GM06990 (cell line): ENCODE data around the gene TFEB.

Source experiments
- DNase-seq: peaks from one replicate; pipeline ENCODE4 v3.0.0-alpha.2; 2011; ENCODE audit not compliant: insufficient read length; ENCODE audit errors: extremely low read depth
- H3K27me3 ChIP-seq: replicated peaks from 2 replicates; pipeline ENCODE4 v1.6.0; 2011; ENCODE audit warnings: low read length; ENCODE audit not compliant: control insufficient read depth, insufficient read depth
- H3K36me3 ChIP-seq: 2 replicates; pipeline ENCODE4 v1.5.1; 2011; ENCODE audit warnings: low read length; ENCODE audit not compliant: control insufficient read depth, insufficient read depth
- H3K4me3 ChIP-seq: replicated peaks from 2 replicates; pipeline ENCODE4 v1.5.1; 2011; ENCODE audit warnings: low read depth, mild to moderate bottlenecking, control low read depth, low read length
- TF ChIP-seq, protein P1 (sequence below): IDR thresholded peaks from 2 replicates; pipeline ENCODE4 v1.5.1; 2011; ENCODE audit warnings: low read length, control low read depth, mild to moderate bottlenecking, inconsistent platforms; ENCODE audit not compliant: insufficient read depth, poor library complexity, severe bottlenecking

The TFEB gene

DNA sequence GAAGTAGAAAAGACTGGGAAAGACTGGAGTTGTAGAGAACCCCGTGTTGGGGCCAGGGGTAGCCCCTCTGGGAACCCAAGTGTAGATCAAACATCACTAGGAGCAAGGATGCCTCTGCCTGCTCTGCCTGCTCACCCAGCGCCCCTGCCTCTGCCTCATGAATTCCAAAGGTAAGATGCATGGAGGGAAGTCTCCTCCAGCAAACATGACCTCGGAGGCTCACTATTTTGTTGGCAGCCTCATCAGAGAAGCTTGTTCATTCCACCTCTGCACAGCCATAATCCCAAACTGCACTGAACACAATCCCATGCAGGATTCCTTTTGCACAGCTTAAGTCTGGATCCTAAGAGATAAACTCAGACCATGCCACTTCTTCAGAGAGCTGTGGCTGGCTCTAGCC, 39.4 kb upstream of the TFEB start:
- H3K36me3 ChIP-seq, result peaks cover 10% of the 10 kb centered on the region
- no peaks in the 10 kb centered on the region for H3K27me3 ChIP-seq
- TF ChIP-seq, protein P1, sequence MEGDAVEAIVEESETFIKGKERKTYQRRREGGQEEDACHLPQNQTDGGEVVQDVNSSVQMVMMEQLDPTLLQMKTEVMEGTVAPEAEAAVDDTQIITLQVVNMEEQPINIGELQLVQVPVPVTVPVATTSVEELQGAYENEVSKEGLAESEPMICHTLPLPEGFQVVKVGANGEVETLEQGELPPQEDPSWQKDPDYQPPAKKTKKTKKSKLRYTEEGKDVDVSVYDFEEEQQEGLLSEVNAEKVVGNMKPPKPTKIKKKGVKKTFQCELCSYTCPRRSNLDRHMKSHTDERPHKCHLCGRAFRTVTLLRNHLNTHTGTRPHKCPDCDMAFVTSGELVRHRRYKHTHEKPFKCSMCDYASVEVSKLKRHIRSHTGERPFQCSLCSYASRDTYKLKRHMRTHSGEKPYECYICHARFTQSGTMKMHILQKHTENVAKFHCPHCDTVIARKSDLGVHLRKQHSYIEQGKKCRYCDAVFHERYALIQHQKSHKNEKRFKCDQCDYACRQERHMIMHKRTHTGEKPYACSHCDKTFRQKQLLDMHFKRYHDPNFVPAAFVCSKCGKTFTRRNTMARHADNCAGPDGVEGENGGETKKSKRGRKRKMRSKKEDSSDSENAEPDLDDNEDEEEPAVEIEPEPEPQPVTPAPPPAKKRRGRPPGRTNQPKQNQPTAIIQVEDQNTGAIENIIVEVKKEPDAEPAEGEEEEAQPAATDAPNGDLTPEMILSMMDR, result no peak
- DNase-seq, result no peak
- no peak overlapping the region for H3K4me3 ChIP-seq

DNA sequence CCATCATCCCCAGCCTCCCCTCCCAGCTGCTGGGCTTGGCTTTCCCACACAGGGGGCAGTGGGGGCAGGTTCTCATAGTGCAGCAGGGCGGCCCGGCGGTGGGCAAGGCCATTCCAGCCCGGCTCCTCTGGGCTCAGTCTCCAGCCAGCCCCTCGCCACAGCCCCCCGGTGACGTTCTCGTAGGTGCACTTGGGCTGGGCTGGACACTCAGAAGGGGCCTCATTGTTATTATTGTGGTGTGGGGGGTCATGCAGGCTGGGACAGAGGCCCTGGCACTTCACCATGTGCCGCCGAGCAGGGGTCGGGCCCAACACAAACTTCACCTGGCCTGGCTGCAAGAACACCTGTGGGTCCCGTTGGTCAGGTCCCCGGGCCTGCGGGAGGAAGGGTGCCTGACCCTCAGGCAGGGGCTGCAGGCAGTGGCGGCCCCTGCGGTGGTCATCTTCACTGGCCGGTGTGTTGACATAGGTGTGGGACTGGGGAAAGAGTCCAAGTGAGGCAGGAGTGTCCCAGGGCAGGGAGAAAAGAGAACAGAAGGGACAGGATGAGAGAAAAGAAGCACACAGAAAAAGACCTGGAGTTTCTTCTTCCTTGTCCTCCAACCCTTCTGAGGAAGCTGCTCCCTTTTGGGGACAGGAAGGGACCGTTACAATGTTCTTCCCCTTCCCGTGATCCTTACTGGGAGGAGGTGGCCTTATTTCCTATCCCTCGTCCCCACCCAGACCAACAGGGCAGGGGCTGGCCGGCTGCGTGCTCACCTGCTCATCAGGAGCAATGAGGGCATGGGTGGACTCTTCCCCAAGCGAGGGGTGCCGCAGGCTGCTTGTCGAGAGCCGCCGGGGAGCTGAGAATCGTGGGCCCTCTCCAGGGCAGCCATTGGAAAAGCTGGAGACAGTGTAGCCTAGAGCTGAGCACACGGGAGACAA, 35.9 kb upstream of the TFEB start:
- no peak overlapping the region for H3K4me3 ChIP-seq
- DNase-seq, result no peak
- TF ChIP-seq, protein P1, result no peak
- H3K27me3 ChIP-seq, result no peaks in the 10 kb centered on the region
- peaks cover 10% of the 10 kb centered on the region for H3K36me3 ChIP-seq

DNA sequence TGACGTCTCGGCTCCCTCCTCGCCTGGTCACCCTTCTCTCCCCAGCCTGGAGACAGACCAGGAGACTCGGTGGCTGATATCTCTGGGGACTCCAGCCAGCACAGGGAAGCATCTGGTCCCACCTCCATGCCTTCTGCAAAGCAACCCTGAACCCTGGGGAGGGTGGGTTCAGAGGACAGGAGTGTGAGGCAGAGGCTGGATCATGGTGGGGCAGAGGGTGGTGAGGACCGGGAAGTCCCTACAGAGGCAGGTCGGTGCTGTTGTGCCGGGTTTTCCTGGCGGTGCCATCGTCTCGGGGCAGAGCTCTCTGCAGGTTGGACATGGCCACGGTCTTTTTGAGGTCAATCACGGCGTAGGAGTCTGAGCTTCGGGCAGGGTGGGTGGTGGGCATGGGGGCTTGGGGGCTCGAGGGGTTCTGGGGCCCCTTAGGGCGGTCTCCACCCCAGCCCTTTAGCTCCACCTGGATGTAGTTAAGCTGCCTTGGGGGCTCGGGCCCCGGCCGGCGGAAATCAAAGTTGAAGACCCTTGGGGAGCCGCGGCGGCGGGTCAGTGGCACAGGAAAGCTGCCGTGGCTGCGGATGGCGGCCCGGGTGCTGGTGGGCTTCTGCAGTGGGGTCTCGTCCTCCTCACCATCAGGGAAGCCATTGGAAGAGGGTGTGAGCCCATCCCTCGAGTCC, 35.1 kb upstream of the TFEB start:
- no peak for DNase-seq
- Histone ChIP-seq H3K27me3 (no peaks in the 10 kb centered on the region), H3K36me3 (peaks cover 10% of the 10 kb centered on the region), H3K4me3 (no peak overlapping the region)
- TF ChIP-seq, protein P1, result no peak

DNA sequence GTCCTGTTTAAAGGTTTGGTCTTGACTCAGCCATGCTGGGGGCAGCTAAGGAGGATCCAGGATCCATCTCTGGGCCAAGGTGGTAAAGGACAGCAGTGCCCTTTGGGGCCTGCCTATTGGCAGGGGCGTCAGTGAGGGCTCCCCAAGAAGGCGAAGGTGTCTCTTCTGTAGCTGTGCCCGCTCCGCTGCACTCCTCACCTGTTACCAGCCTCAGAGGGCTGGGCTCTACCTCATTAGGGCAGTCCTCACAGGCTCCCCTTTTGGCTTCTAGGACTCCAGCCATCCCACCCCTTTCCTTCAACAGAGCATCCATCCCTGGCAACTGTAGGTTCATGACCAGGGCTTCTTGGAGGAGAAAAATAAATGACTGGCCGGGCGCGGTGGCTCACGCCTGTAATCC, 34.0 kb upstream of the TFEB start:
- TF ChIP-seq, protein P1, result no peak
- no peak for DNase-seq
- Histone ChIP-seq H3K36me3 (peaks cover 7% of the 10 kb centered on the region), H3K4me3 (no peak overlapping the region), H3K27me3 (no peaks in the 10 kb centered on the region)

DNA sequence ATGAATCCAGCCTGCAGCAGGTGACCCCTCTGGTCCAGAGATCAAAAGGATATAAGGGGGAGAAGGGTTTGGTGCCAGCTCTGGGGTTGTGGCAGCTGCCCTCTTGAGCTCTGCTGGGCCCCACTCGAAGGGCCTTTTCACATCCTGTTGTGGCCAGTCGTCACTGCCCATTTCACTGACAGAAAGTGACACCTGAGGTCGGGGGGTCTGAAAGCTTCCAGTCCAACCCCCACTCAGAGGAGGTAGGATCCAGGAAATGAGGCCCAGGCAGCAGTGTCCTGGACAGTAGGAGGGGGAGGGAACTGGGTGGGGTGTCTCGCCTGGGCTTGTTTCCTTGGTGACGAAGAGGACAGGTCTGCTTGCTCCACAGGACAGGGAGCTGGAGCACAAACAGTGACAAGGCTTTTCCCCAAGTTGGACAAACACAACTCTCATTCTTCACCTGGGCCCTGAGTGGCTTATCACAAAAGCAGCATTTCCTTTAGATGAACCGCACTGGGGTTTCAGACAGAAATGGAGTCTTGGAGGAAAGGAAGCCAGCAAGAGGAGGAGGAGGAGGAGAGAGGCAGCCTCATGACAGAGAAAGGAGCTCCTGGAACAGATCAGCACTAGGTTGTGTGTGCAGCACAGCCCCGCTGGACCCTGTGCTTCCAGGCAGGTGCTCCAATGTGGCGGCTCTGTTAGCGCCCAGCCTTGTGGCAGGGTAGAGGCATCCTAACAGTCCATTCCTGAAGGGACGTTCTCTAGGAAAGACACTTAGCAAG, 33.3 kb upstream of the TFEB start:
- no peak for DNase-seq
- TF ChIP-seq, protein P1, result no peak
- H3K27me3 ChIP-seq, result no peaks in the 10 kb centered on the region
- no peak overlapping the region for H3K4me3 ChIP-seq
- peaks cover 7% of the 10 kb centered on the region for H3K36me3 ChIP-seq
